Natural killer cell (primary cell): ENCODE data around the gene F13B. TPM values are rescaled to one million over a fixed set of nuclear protein-coding genes. Genes with fewer than 3 reads are reported as not detected.

Experiments
- ATAC-seq, 3 donors: fragments of 150-1000 bp in 2 of 3; fragments of 200-7000 bp in 1 of 3; cut with Tn5 transposase; 1 replicate in 1 of 3; 2 replicates in 2 of 3; pipeline ENCODE4 v1.10.0; 2021; ENCODE audit warnings: mild to moderate bottlenecking in 2 of 3, moderate library complexity in 2 of 3
- DNase-seq, 2 donors: peaks; one replicate each; pipeline versions ENCODE4 v3.0.0 to v3.0.0-alpha.2; 2013 to 2021; ENCODE audit warnings: mixed read lengths in 1 of 2
- H3K27ac ChIP-seq: one replicate; pipeline ENCODE4 v1.5.1; 2013; ENCODE audit warnings: mild to moderate bottlenecking, low read length
- H3K27me3 ChIP-seq: one replicate; pipeline ENCODE4 v1.6.1; 2013; ENCODE audit warnings: low read length; ENCODE audit not compliant: control insufficient read depth, insufficient read depth
- H3K36me3 ChIP-seq: one replicate; pipeline ENCODE4 v1.6.1; 2013; ENCODE audit warnings: low read length; ENCODE audit not compliant: control insufficient read depth, insufficient read depth
- H3K4me1 ChIP-seq: one replicate; pipeline ENCODE4 v1.6.1; 2013; ENCODE audit warnings: low read length; ENCODE audit not compliant: control insufficient read depth, insufficient read depth
- H3K4me3 ChIP-seq: one replicate; pipeline ENCODE4 v1.5.1; 2013; ENCODE audit warnings: low read length
- H3K9me3 ChIP-seq: one replicate; pipeline ENCODE4 v1.6.1; 2013; ENCODE audit warnings: low read length; ENCODE audit not compliant: control insufficient read depth, insufficient read depth
- H3K27ac Mint-ChIP-seq, 2 donors: one replicate each; pipeline ENCODE4 v1.8.0; 2022; ENCODE audit warnings: mild to moderate bottlenecking in 2 of 2, mixed read lengths in 2 of 2, moderate library complexity in 1 of 2
- H3K27me3 Mint-ChIP-seq, 2 donors: one replicate each; pipeline ENCODE4 v1.8.0; 2022; ENCODE audit warnings: low read depth in 2 of 2, mixed read lengths in 2 of 2
- H3K36me3 Mint-ChIP-seq: one replicate; pipeline ENCODE4 v1.8.0; 2022; ENCODE audit warnings: mixed read lengths
- H3K4me1 Mint-ChIP-seq, 2 donors: one replicate each; pipeline ENCODE4 v1.8.0; 2022; ENCODE audit warnings: mixed read lengths in 2 of 2
- H3K4me3 Mint-ChIP-seq: one replicate; pipeline ENCODE4 v1.8.0; 2022; ENCODE audit warnings: mild to moderate bottlenecking, moderate library complexity, mixed read lengths
- H3K9me3 Mint-ChIP-seq, 2 donors: one replicate each; pipeline ENCODE4 v1.8.0; 2022; ENCODE audit warnings: mixed read lengths in 2 of 2
- WGBS: methylation state at CpG from one replicate; pipeline ENCODE4 v1.1.7; 2013; ENCODE audit warnings: missing lambda C conversion rate; ENCODE audit not compliant: insufficient coverage; 5-methylcytosine and 5-hydroxymethylcytosine counted together
- intact Hi-C: fragments of 100-400 bp; cut with micrococcal nuclease; formaldehyde crosslinking; loops from one replicate; pipeline ENCODE4 v1.14.2; 2022
- total RNA-seq, 4 donors: library from RNA; stranded (reverse); fragments of 120-200 nt in 1 of 4; gene quantifications; one replicate each; pipeline versions ENCODE4 v1.2.3 to v1.2.4, GENCODE V29; 2013 to 2022
- TF ChIP-seq, protein P1 (sequence below): fragments of 200-600 bp; IDR thresholded peaks from one replicate; pipeline ENCODE4 v1.8.0; 2022; ENCODE audit warnings: antibody characterized with exemption

F13B gene
- total RNA-seq = not detected
- not detected for total RNA-seq (2013)

GRCh38 chr1:197066719-197067456 lies at the start of gene F13B:
TSS of gene F13B (minus strand) at chr1:197067260. CDS start at chr1:197067223, 37 bp downstream.
- TF ChIP-seq, protein P1, sequence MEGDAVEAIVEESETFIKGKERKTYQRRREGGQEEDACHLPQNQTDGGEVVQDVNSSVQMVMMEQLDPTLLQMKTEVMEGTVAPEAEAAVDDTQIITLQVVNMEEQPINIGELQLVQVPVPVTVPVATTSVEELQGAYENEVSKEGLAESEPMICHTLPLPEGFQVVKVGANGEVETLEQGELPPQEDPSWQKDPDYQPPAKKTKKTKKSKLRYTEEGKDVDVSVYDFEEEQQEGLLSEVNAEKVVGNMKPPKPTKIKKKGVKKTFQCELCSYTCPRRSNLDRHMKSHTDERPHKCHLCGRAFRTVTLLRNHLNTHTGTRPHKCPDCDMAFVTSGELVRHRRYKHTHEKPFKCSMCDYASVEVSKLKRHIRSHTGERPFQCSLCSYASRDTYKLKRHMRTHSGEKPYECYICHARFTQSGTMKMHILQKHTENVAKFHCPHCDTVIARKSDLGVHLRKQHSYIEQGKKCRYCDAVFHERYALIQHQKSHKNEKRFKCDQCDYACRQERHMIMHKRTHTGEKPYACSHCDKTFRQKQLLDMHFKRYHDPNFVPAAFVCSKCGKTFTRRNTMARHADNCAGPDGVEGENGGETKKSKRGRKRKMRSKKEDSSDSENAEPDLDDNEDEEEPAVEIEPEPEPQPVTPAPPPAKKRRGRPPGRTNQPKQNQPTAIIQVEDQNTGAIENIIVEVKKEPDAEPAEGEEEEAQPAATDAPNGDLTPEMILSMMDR = no peak
- Mint-ChIP-seq H3K36me3 (no peaks in the 10 kb centered on the region), H3K27me3 (peaks cover 0 to 3% of the 10 kb centered on the region in 2 donors), H3K4me3 (no peak within 1 kb of the TSS), H3K4me1 (no peaks in the 10 kb centered on the region), H3K9me3 (peaks cover 0 to 3% of the 10 kb centered on the region in 2 donors), H3K27ac (no peak within 1 kb of the TSS)
- H3K27me3 ChIP-seq = no peaks in the 10 kb centered on the region
- no peaks in the 10 kb centered on the region for H3K4me1 ChIP-seq
- WGBS = 88% methylated on average over 2 of the region's 3 CpGs
- H3K9me3 ChIP-seq = no peaks in the 10 kb centered on the region
- H3K36me3 ChIP-seq = no peaks in the 10 kb centered on the region
- no peak for ATAC-seq
- intact Hi-C loops = no loop called here
- no peak within 1 kb of the TSS for H3K27ac ChIP-seq
- DNase-seq = no peak
- H3K4me3 ChIP-seq = no peak within 1 kb of the TSS

- no peak for ATAC-seq
- Mint-ChIP-seq H3K4me3 (no peak overlapping the region), H3K27ac (no peak overlapping the region), H3K36me3 (no peaks in the 10 kb centered on the region), H3K9me3 (no peaks in the 10 kb centered on the region), H3K27me3 (no peaks in the 10 kb centered on the region), H3K4me1 (no peaks in the 10 kb centered on the region)
- WGBS = 95% methylated on average over 1 of the region's 2 CpGs
- Histone ChIP-seq H3K27me3 (no peaks in the 10 kb centered on the region), H3K27ac (no peak overlapping the region), H3K9me3 (no peaks in the 10 kb centered on the region), H3K36me3 (no peaks in the 10 kb centered on the region), H3K4me1 (no peaks in the 10 kb centered on the region), H3K4me3 (no peak overlapping the region)
- TF ChIP-seq, protein P1 = no peak
- DNase-seq = no peak
- intact Hi-C loops = no loop called here
Observed at GRCh38 chr1:197116156-197116555, 49.1 kb upstream of the F13B start.

DNA sequence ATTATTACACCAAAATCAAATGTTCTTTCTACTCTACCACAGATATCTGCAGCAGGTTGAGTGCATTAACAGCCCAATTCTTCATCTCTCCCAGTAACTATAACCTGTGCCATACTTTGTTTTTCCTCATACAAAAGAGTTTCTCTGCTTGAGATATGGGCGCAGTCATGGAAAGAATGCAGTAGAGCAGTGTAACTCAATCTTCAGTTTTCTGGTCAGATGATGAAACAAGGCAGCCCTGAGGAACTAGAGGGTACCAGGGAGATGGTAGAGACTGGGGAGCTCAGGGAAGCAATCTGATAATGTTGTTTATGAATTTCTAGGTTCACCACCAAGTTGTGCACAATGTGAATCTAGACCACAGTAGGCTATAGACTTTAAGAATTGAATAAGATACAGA lies 39.8 kb upstream of the F13B start:
- no peaks in the 10 kb centered on the region for H3K9me3 Mint-ChIP-seq
- DNase-seq (no peak), ATAC-seq (no peak)
- no peaks in the 10 kb centered on the region for H3K27me3 Mint-ChIP-seq
- no peaks in the 10 kb centered on the region for H3K36me3 Mint-ChIP-seq
- Histone ChIP-seq H3K4me3 (no peak overlapping the region), H3K27ac (no peak overlapping the region), H3K9me3 (no peaks in the 10 kb centered on the region), H3K4me1 (no peaks in the 10 kb centered on the region), H3K36me3 (no peaks in the 10 kb centered on the region), H3K27me3 (no peaks in the 10 kb centered on the region)
- no peak overlapping the region for H3K27ac Mint-ChIP-seq
- intact Hi-C loops = no loop called here
- no peak overlapping the region for H3K4me3 Mint-ChIP-seq
- TF ChIP-seq, protein P1 = no peak
- 100% methylated on average over 1 of the region's 1 CpG for WGBS
- no peaks in the 10 kb centered on the region for H3K4me1 Mint-ChIP-seq

DNA sequence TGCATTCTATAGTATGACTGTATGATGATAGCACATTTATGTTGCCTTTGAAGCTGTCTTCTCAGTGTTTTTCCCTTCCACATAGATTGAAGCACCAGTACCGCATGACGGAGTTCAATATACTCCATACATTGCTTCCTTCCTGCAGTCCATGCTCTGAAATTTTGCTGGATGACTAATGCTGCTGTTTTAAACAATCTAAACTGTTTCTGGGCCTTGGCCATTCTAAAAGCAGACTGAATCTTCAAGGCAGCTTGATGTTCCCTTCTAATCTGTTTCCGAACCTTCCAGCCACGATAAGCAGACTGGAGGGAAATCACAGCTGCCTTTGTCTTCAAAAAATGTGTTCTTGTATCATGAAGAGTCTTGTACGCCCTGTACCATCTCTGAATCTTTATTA lies 36.2 kb upstream of the F13B start:
- H3K9me3 ChIP-seq = no peaks in the 10 kb centered on the region
- no peaks in the 10 kb centered on the region for H3K36me3 Mint-ChIP-seq
- no peak overlapping the region for H3K4me3 ChIP-seq
- H3K27me3 Mint-ChIP-seq = no peaks in the 10 kb centered on the region
- H3K36me3 ChIP-seq = no peaks in the 10 kb centered on the region
- H3K27me3 ChIP-seq = no peaks in the 10 kb centered on the region
- H3K4me1 Mint-ChIP-seq = peaks cover 13% of the 10 kb centered on the region in 2 donors
- no peak overlapping the region for H3K27ac ChIP-seq
- WGBS = 99% methylated on average over 4 of the region's 5 CpGs
- TF ChIP-seq, protein P1 = no peak
- no peak overlapping the region for H3K4me3 Mint-ChIP-seq
- intact Hi-C loops = no loop called here
- DNase-seq = no peak
- H3K27ac Mint-ChIP-seq = no peak overlapping the region
- no peak for ATAC-seq
- H3K9me3 Mint-ChIP-seq = no peaks in the 10 kb centered on the region
- no peaks in the 10 kb centered on the region for H3K4me1 ChIP-seq
